HG02588 (cell line): Measurements from ENCODE around the gene CREM.

Experiments used
- ATAC-seq: cut with Tn5 transposase; IDR thresholded peaks from one replicate; pipeline ENCODE4 v1.9.1; 2021; ENCODE audit warnings: mild to moderate bottlenecking, moderate library complexity; ENCODE audit not compliant: unreplicated experiment

The CREM gene

DNA sequence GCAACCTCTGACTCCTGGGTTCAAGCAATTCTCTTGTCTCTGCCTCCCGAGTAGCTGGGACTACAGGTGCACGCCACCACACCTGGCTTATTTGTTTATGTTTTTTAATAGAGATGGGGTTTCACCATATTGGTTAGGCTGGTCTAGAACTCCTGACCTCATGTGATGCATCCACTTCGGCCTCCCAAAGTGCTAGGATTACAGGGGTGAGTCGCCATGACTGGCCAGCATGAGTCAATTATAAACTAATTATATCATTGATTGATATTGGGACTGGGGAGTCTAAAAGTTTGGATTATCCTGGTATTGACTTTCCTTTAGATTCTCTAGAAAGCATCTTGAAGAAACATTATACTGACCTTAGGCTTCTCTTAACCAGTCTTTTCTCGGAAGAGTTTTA lies 135.8 kb downstream of the CREM start:
- ATAC-seq = no peak
